Measurements from ENCODE around the gene GALNT9.

GRCh38 chr12:132270969-132271754 is 58.2 kb downstream of the GALNT9 start:
- TF ChIP-seq CTCF (IDR thresholded peaks at IDR 0.05): no peak
- no peak for TF ChIP-seq POLR2A (IDR thresholded peaks at IDR 0.05)
